Heart left ventricle (tissue), 13 donors: ENCODE results near the gene UHRF2.

Source experiments
- CTCF ChIP-seq, 12 donors: fragments of 200-600 bp; sonication (generic) in 4 of 12; IDR thresholded peaks; one replicate each; pipeline versions ENCODE4 v1.5.0 to v1.8.0; 2018 to 2022; ENCODE audit warnings: antibody characterized with exemption in 12 of 12, mild to moderate bottlenecking in 5 of 12
- POLR2A ChIP-seq, 2 donors: fragments of 450-650 bp; IDR thresholded peaks; one replicate each; pipeline ENCODE4 v1.6.1; 2017; ENCODE audit warnings: antibody characterized with exemption in 2 of 2, mild to moderate bottlenecking in 2 of 2, moderate library complexity in 2 of 2
- donor health status: ischemic (EF 13 %, LVEDD 7.1; RV severe dilation, severe dysfunction).
- donor health status: DM: no; HTN: yes; CAD: no.
- donor health status: DM: no; HTN: no; CAD: no.
- donor health status: ischemic (EF 25% LVEDD 6.9; RV normal size, moderate dysfunction).
- donor health status: ischemic (EF 25% LVEDD 5.7; RV mildly dilated, moderate dysfunction).
- donor health status: ischemic (EF 35%, LVEDD 5.7; RV mildly dilated, moderate dysfunction).
- donor health status: nonischemic (EF 11% LVEDD 7.7; RV severe dilation, severe dysfunction).
- donor health status: DM: yes; HTN: yes; CAD: no.
- donor health status: PGD.
- donor health status: ischemic (EF 29% LVEDD 5.4; RV normal size, mild dysfunction).
- donor health status: nonischemic (EF 23%, LVEDD 6.1; RV moderate dilation, normal function).

DNA sequence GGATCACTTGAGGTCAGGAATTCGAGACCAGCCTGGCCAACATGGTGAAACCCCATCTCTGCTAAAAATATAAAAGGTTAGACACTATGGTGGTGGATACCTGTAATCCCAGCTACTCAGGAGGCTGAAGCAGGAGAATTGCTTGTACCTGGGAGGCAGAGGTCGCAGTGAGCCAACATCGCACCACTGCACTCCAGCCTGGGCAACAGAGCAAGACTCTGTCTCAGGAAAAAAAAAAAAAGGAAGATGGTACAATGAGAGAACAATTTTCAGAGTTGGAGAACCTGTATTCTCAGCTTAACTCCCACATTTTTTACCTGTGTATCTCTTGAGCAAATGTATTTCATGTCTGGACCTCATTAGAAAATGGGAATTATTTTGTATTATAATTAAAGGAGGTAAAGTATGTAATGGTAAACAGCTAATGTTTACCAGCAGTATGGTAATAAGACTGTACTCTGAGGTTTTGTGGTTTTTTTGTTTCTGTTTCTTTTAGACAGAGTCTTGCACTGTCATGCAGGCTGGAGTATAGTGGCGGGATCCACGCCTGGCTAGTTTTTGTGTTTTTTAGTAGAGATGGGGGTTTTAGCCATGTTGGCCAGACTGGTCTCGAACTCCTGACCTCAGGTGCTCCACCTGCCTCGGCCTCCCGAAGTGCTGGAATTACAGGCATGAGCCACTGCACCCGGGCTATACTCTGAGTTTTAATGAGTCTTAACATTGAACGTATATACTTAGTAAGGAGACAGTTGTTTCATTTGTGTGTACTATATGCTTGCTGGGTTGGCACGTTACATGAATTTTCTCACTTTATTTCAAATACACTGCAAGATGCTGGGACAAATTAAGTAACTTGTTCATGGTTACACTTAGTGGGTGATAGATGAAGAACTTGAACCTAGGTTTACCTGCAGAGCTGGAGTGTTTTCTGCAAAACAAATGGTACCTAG, 16.2 kb downstream of the UHRF2 start:
- TF ChIP-seq CTCF (IDR thresholded peaks at IDR 0.05) (no peak), POLR2A (IDR thresholded peaks at IDR 0.05) (no peak)
